IMR-90 (cell line): ENCODE results near the gene GNB5. TPM values are rescaled to one million over a fixed set of nuclear protein-coding genes. Genes with fewer than 3 reads are reported as not detected.

ENCODE experiments used
- ATAC-seq: fragments of 200-7000 bp; cut with Tn5 transposase; 2 replicates; pipeline ENCODE4 v1.9.1; 2020; ENCODE audit warnings: low read depth, mild to moderate bottlenecking, moderate library complexity
- BruUV-seq: library from RNA; stranded (reverse); fragments of 400-500 nt; replicated peaks from 2 replicates; lab custom pipeline; 2021; lab: Mats Ljungman, UMichigan
- CTCF ChIA-PET: fragments of 300-600 bp; formaldehyde crosslinking; extraction: SDS; loops from one replicate; lab custom pipeline; 2021; ENCODE audit warnings: antibody characterized with exemption; lab: Yijun Ruan, JAX
- POLR2A ChIA-PET: fragments of 300-600 bp; sonication (Branson Sonifier 250); formaldehyde crosslinking; loops from one replicate; lab custom pipeline; 2022; ENCODE audit warnings: antibody characterized with exemption; ENCODE audit not compliant: unreplicated experiment; lab: Charles Lee
- DNase-seq: peaks from one replicate; pipeline ENCODE4 v3.0.0; 2013
- H2AFZ ChIP-seq: replicated peaks from 2 replicates; pipeline ENCODE3; 2013; ENCODE audit warnings: low read length, mild to moderate bottlenecking; ENCODE audit not compliant: poor library complexity
- H2AK5ac ChIP-seq: 2 replicates; pipeline ENCODE4 v1.6.1; 2013; ENCODE audit warnings: low read depth, low read length, inconsistent platforms
- H2AK9ac ChIP-seq: replicated peaks from 2 replicates; pipeline ENCODE3; 2013; ENCODE audit warnings: mild to moderate bottlenecking, low read depth, low read length, moderate library complexity; ENCODE audit not compliant: poor library complexity
- H2BK120ac ChIP-seq: 2 replicates; pipeline ENCODE4 v1.6.1; 2013; ENCODE audit warnings: low read depth, low read length, inconsistent platforms
- H2BK15ac ChIP-seq: 3 replicates; pipeline ENCODE4 v1.6.1; 2013; ENCODE audit warnings: low read depth, low read length, inconsistent platforms
- H2BK20ac ChIP-seq: 2 replicates; pipeline ENCODE4 v1.6.1; 2013; ENCODE audit warnings: low read depth, mild to moderate bottlenecking, inconsistent platforms, low read length, moderate library complexity
- H2BK5ac ChIP-seq: 2 replicates; pipeline ENCODE4 v1.6.1; 2013; ENCODE audit warnings: mild to moderate bottlenecking, low read depth, low read length, inconsistent platforms; ENCODE audit not compliant: poor library complexity, severe bottlenecking
- H3K14ac ChIP-seq: replicated peaks from 2 replicates; pipeline ENCODE4 v1.6.1; 2013; ENCODE audit warnings: low read depth, low read length, inconsistent platforms
- H3K18ac ChIP-seq: 2 replicates; pipeline ENCODE4 v1.6.1; 2013; ENCODE audit warnings: low read depth, low read length, control low read depth
- H3K23ac ChIP-seq: 2 replicates; pipeline ENCODE4 v1.6.1; 2013; ENCODE audit warnings: low read depth, low read length, inconsistent platforms
- H3K27ac ChIP-seq: 2 replicates; pipeline ENCODE4 v1.5.1; 2013; ENCODE audit warnings: mild to moderate bottlenecking, control low read depth, low read length; ENCODE audit not compliant: insufficient read depth
- H3K27me3 ChIP-seq: 2 replicates; pipeline ENCODE4 v1.6.1; 2013; ENCODE audit warnings: low read length; ENCODE audit not compliant: control insufficient read depth, insufficient read depth
- H3K36me3 ChIP-seq: 2 replicates; pipeline ENCODE4 v1.6.1; 2013; ENCODE audit warnings: low read length, mixed read lengths; ENCODE audit not compliant: control insufficient read depth, insufficient read depth
- H3K4ac ChIP-seq: 2 replicates; pipeline ENCODE4 v1.6.1; 2013; ENCODE audit warnings: low read depth, low read length, inconsistent platforms
- H3K4me1 ChIP-seq: 2 replicates; pipeline ENCODE4 v1.6.1; 2013; ENCODE audit warnings: low read length, mixed read lengths; ENCODE audit not compliant: control insufficient read depth, insufficient read depth
- H3K4me2 ChIP-seq: 2 replicates; pipeline ENCODE4 v1.6.1; 2013; ENCODE audit warnings: low read depth, mild to moderate bottlenecking, control low read depth, low read length, moderate library complexity
- H3K4me3 ChIP-seq: 2 replicates; pipeline ENCODE4 v1.5.1; 2013; ENCODE audit warnings: low read depth, mild to moderate bottlenecking, control low read depth, low read length, moderate library complexity; ENCODE audit not compliant: insufficient read depth
- H3K56ac ChIP-seq: 2 replicates; pipeline ENCODE4 v1.6.1; 2013; ENCODE audit warnings: low read length, inconsistent platforms; ENCODE audit not compliant: insufficient read depth; ENCODE audit errors: extremely low read depth
- H3K79me1 ChIP-seq, 2 experiments: 2 replicates each; pipeline ENCODE4 v1.6.1; 2013; ENCODE audit warnings: low read length in 2 of 2, inconsistent platforms in 1 of 2, low read depth in 1 of 2
- H3K9ac ChIP-seq: 2 replicates; pipeline ENCODE4 v1.6.1; 2013; ENCODE audit warnings: low read depth, low read length, control low read depth
- H3K9me1 ChIP-seq: 2 replicates; pipeline ENCODE4 v1.6.1; 2013; ENCODE audit warnings: low read length, inconsistent platforms; ENCODE audit not compliant: insufficient read depth
- H3K9me3 ChIP-seq: 2 replicates; pipeline ENCODE4 v1.6.1; 2013; ENCODE audit warnings: low read length; ENCODE audit not compliant: control insufficient read depth, insufficient read depth
- H4K20me1 ChIP-seq: 2 replicates; pipeline ENCODE4 v1.6.1; 2013; ENCODE audit warnings: low read length, inconsistent platforms; ENCODE audit not compliant: insufficient read depth
- H4K5ac ChIP-seq: 2 replicates; pipeline ENCODE4 v1.6.1; 2013; ENCODE audit warnings: mild to moderate bottlenecking, low read depth, low read length, control low read depth
- H4K8ac ChIP-seq, 2 experiments: 2 replicates each; pipeline ENCODE4 v1.6.1; 2013; ENCODE audit warnings: low read depth in 2 of 2, low read length in 2 of 2, control low read depth in 1 of 2, inconsistent platforms in 1 of 2
- H4K91ac ChIP-seq: 2 replicates; pipeline ENCODE4 v1.6.1; 2013; ENCODE audit warnings: low read depth, low read length, inconsistent platforms; ENCODE audit not compliant: insufficient read depth
- FOS ChIP-seq: fragments of 150-350 bp; IDR thresholded peaks from 2 replicates; pipeline ENCODE4 v1.6.1; 2016; ENCODE audit warnings: low read depth, low read length
- MAZ ChIP-seq: IDR thresholded peaks from 2 replicates; pipeline ENCODE4 v1.6.1; 2012; ENCODE audit warnings: low read depth, mild to moderate bottlenecking, low read length, improper control_type of control experiment, moderate library complexity, borderline replicate concordance
- MXI1 ChIP-seq: IDR thresholded peaks from 2 replicates; pipeline ENCODE4 v1.6.1; 2012; ENCODE audit warnings: low read depth, mild to moderate bottlenecking, low read length, moderate library complexity, borderline replicate concordance
- POLR2A ChIP-seq: IDR thresholded peaks from 2 replicates; pipeline ENCODE4 v1.6.1; 2012; ENCODE audit warnings: mild to moderate bottlenecking, low read depth, low read length
- RAD21 ChIP-seq: IDR thresholded peaks from 2 replicates; pipeline ENCODE4 v1.6.1; 2012; ENCODE audit warnings: low read length, improper control_type of control experiment
- SMC3 ChIP-seq: fragments of 150-350 bp; IDR thresholded peaks from 2 replicates; pipeline ENCODE4 v1.6.1; 2016; ENCODE audit warnings: low read depth, mild to moderate bottlenecking, antibody characterized with exemption, low read length, moderate library complexity
- WGBS, 2 experiments: methylation state at CpG; one replicate each; pipeline versions ENCODE4 v1.1.5 to v1.1.7; 2013; ENCODE audit warnings: missing lambda C conversion rate in 2 of 2; ENCODE audit not compliant: insufficient read length in 1 of 2; ENCODE audit errors: extremely low coverage in 2 of 2; 5-methylcytosine and 5-hydroxymethylcytosine counted together
- dilution Hi-C: fragments of 300-500 bp; cut with HindIII; formaldehyde crosslinking; loops from one replicate; pipeline ENCODE4 v1.14.3; 2018; ENCODE audit warnings: low sequenced_read_pairs; ENCODE audit not compliant: unreplicated experiment
- in situ Hi-C: fragments of 300-500 bp; cut with MboI; formaldehyde crosslinking; loops from 3 replicates; pipeline ENCODE4 v1.14.3; 2019; ENCODE audit warnings: low sequenced_read_pairs, inconsistent platforms, mixed read lengths
- intact Hi-C: fragments of 100-400 bp; cut with micrococcal nuclease; formaldehyde crosslinking; loops from 2 replicates; pipeline ENCODE4 v1.10.0; 2022
- polyA plus RNA-seq, 3 experiments: library from polyadenylated mRNA; depleted of rRNA; stranded (reverse); fragments of >200 nt; gene quantifications; 2 replicates each; pipeline ENCODE4 v1.2.3, GENCODE V29; 2012; ENCODE audit warnings: low replicate concordance in 1 of 3
- total RNA-seq: library from RNA; depleted of rRNA; stranded (reverse); fragments of >200 nt; gene quantifications from 2 replicates; pipeline ENCODE4 v1.2.3, GENCODE V29; 2012
- TF ChIP-seq, protein P1 (sequence below): conservative IDR thresholded peaks from 2 replicates; pipeline ENCODE4 v1.5.1; 2012; ENCODE audit warnings: mild to moderate bottlenecking, low read depth, low read length, improper control_type of control experiment
- TF ChIP-seq, protein P2 (sequence below): fragments of 150-350 bp; IDR thresholded peaks from 2 replicates; pipeline ENCODE4 v1.6.1; 2017; ENCODE audit warnings: mild to moderate bottlenecking, antibody characterized with exemption, low read length, low read depth

Gene GNB5
- total and polyA plus RNA-seq, 2 of the 4 experiments (the other 2 are of a cell fraction): 27.7 to 33.2 TPM

DNA sequence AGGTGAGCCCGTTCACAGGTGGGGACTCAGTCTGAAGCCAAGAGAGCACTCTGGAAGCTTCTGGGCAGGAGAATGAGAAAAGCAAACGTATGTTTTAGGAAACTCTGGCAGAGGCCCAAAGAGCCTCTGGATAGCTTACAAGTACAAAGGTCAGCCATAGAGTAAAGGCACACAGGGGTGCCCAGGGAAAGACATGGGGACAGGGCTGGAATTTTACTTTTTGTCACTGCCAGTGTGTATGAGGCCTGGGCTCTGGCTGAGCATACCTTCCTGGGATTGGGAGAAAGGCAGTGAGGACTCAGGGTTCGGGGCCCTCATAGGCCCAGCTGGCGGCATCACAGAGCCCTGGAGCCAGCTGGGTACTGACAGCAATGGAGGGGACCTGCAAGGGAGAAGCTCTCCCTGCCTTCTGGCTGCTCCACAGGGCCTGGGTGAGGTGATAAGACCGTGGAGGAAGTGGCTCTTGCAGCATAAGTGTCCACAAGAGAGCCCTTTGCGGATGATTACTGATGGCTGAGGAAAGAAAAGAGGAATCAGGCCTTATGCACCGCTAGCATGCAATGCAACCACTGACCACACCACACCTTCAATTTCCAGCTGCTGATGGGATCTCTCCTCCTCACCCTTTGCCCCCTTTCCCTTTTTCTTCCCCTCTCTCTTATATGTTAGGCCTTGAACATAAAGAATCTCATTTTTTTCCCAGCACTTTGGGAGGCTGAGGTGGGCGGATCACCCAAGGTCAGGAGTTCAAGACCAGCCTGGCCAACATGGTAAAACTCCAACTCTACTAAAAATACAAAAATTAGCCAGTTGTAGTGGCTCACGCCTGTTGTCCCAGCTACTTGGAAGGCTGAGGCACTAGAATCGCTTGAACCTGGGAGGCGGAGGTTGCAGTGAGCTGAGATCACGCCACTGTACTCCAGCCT is 53.5 kb downstream of the GNB5 start (continued):
- TF ChIP-seq SMC3: no peak
- no peak for TF ChIP-seq MXI1
- TF ChIP-seq POLR2A: no peak

DNA sequence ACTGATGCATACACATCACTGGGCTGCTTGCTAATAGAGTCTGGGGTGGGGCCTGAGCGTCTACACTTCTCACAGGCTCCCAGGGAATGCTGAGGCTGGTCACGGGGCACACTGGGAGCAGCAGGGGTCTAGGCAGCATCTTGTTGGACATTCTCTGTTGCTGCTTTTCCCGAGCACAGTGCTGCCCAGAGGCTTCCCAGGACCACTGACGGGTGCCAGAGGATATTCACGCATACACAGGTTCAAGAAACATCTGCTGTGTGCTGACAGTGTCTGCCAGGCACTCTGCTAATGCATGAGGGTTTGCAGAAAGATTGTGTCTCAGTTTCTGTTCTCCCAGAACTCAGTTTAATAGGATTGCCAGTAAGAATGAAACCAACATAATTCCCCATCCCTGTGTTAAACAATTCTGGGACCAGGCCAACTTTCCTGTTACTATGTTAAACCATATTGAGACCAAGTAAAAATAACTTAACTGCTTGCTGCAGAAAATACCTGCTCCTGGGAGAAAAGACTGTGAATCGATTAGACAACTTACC is 54.7 kb downstream of the GNB5 start:
- no peak overlapping the region for H3K14ac ChIP-seq
- no peak overlapping the region for H3K9ac ChIP-seq
- H3K79me1 ChIP-seq: peaks cover 0 to 8% of the 10 kb centered on the region in 2 experiments; a peak in 2 of 4 replicates
- no peak overlapping the region for H3K4ac ChIP-seq
- H2BK5ac ChIP-seq: no peak overlapping the region
- ATAC-seq (peak; percentile 40), DNase-seq (peak; percentile 52)
- no peak overlapping the region for H2BK20ac ChIP-seq
- no peaks in the 10 kb centered on the region for H4K20me1 ChIP-seq
- peaks cover 21% of the 10 kb centered on the region for H3K9me1 ChIP-seq
- intact Hi-C loops (no loop called here), dilution Hi-C loops (no loop called here), in situ Hi-C loops (no loop called here)
- H2BK120ac ChIP-seq: no peak overlapping the region
- H3K27ac ChIP-seq: peak overlapping the region; percentile 4; the same call in 1 of the 2 replicates
- no peak overlapping the region for H3K4me3 ChIP-seq
- H2AFZ ChIP-seq: no peak overlapping the region
- no TSS peak for BruUV-seq
- TF ChIP-seq, protein P1, sequence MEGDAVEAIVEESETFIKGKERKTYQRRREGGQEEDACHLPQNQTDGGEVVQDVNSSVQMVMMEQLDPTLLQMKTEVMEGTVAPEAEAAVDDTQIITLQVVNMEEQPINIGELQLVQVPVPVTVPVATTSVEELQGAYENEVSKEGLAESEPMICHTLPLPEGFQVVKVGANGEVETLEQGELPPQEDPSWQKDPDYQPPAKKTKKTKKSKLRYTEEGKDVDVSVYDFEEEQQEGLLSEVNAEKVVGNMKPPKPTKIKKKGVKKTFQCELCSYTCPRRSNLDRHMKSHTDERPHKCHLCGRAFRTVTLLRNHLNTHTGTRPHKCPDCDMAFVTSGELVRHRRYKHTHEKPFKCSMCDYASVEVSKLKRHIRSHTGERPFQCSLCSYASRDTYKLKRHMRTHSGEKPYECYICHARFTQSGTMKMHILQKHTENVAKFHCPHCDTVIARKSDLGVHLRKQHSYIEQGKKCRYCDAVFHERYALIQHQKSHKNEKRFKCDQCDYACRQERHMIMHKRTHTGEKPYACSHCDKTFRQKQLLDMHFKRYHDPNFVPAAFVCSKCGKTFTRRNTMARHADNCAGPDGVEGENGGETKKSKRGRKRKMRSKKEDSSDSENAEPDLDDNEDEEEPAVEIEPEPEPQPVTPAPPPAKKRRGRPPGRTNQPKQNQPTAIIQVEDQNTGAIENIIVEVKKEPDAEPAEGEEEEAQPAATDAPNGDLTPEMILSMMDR: no peak
- TF ChIP-seq, protein P2, sequence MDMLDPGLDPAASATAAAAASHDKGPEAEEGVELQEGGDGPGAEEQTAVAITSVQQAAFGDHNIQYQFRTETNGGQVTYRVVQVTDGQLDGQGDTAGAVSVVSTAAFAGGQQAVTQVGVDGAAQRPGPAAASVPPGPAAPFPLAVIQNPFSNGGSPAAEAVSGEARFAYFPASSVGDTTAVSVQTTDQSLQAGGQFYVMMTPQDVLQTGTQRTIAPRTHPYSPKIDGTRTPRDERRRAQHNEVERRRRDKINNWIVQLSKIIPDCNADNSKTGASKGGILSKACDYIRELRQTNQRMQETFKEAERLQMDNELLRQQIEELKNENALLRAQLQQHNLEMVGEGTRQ: no peak
- TF ChIP-seq MAZ (no peak), FOS (no peak), POLR2A (no peak), RAD21 (no peak)
- H3K36me3 ChIP-seq: peaks cover 14% of the 10 kb centered on the region; the same call in 1 of the 2 replicates
- H2AK9ac ChIP-seq: no peak overlapping the region
- H3K4me2 ChIP-seq: peak overlapping the region; percentile 10; the same call in 1 of the 2 replicates
- POLR2A ChIA-PET: no interaction called here
- H3K23ac ChIP-seq: no peak overlapping the region
- no peaks in the 10 kb centered on the region for H3K27me3 ChIP-seq
- H3K18ac ChIP-seq: 0 out of 2 replicates have a peak overlapping the region, but pooled peaks have one; percentile 17
- 74% methylated on average over 4 of the region's 6 CpGs; no CpG with 5 or more reads in 1 of the 2 experiments for WGBS, 2 experiments
- no peak overlapping the region for H4K5ac ChIP-seq
- no peak overlapping the region for H2AK5ac ChIP-seq
- H4K91ac ChIP-seq: peak overlapping the region; percentile 8; the same call in 1 of the 2 replicates
- peaks cover 18% of the 10 kb centered on the region for H3K4me1 ChIP-seq
- no peak overlapping the region for H3K56ac ChIP-seq
- CTCF ChIA-PET: no interaction called here
- H4K8ac ChIP-seq: no peak overlapping the region; a peak in 1 of 4 replicates
- H2BK15ac ChIP-seq: no peak overlapping the region
- H3K9me3 ChIP-seq: no peaks in the 10 kb centered on the region
